Astrocyte (in vitro differentiated cells and primary cell): Measurements from ENCODE around the gene RASEF. TPM values are rescaled to one million over a fixed set of nuclear protein-coding genes. Genes with fewer than 3 reads are reported as not detected.

Experiments used
- DNase-seq: peaks from one replicate; pipeline ENCODE4 v3.0.0-alpha.2; 2010; ENCODE audit warnings: low read depth
- FAIRE-seq: peaks from 2 replicates; lab custom pipeline; 2011; peaks lifted over from hg19 to GRCh38; lab: Jason Lieb, UNC
- H2AFZ ChIP-seq: 2 replicates; pipeline ENCODE4 v1.6.0; 2012; ENCODE audit warnings: low read depth, low read length, inconsistent platforms
- H3K27ac ChIP-seq: 2 replicates; pipeline ENCODE4 v1.5.1; 2011; ENCODE audit warnings: low read depth, low read length, inconsistent platforms
- H3K27me3 ChIP-seq: 2 replicates; pipeline ENCODE4 v1.6.0; 2011; ENCODE audit warnings: low read length, inconsistent platforms; ENCODE audit not compliant: insufficient read depth
- H3K36me3 ChIP-seq: 2 replicates; pipeline ENCODE4 v1.5.1; 2011; ENCODE audit warnings: low read length, inconsistent platforms; ENCODE audit not compliant: insufficient read depth
- H3K4me1 ChIP-seq: 2 replicates; pipeline ENCODE4 v1.5.1; 2011; ENCODE audit warnings: low read length, inconsistent platforms; ENCODE audit not compliant: insufficient read depth
- H3K4me2 ChIP-seq: 2 replicates; pipeline ENCODE4 v1.6.0; 2012; ENCODE audit warnings: low read length, inconsistent platforms
- H3K4me3 ChIP-seq: 2 replicates; pipeline ENCODE4 v1.5.1; 2011; ENCODE audit warnings: low read depth, mild to moderate bottlenecking, low read length, inconsistent platforms; ENCODE audit not compliant: insufficient read depth
- H3K79me2 ChIP-seq: 2 replicates; pipeline ENCODE4 v1.6.0; 2012; ENCODE audit warnings: mild to moderate bottlenecking, low read length, inconsistent platforms; ENCODE audit not compliant: insufficient read depth
- H3K9ac ChIP-seq: 2 replicates; pipeline ENCODE4 v1.6.0; 2012; ENCODE audit warnings: mild to moderate bottlenecking, low read length, inconsistent platforms
- H3K9me3 ChIP-seq: 2 replicates; pipeline ENCODE4 v1.5.1; 2012; ENCODE audit warnings: low read depth, mild to moderate bottlenecking, low read length, inconsistent platforms; ENCODE audit not compliant: insufficient read depth
- H4K20me1 ChIP-seq: 2 replicates; pipeline ENCODE4 v1.6.0; 2012; ENCODE audit warnings: low read length, inconsistent platforms; ENCODE audit not compliant: insufficient read depth
- H3K27ac Mint-ChIP-seq: one replicate; pipeline ENCODE4 v1.8.0; 2021; ENCODE audit warnings: mild to moderate bottlenecking, mixed read lengths; ENCODE audit not compliant: unreplicated experiment
- H3K27me3 Mint-ChIP-seq: one replicate; pipeline ENCODE4 v1.8.0; 2021; ENCODE audit warnings: low read depth, mixed read lengths; ENCODE audit not compliant: unreplicated experiment
- H3K36me3 Mint-ChIP-seq: one replicate; pipeline ENCODE4 v1.8.0; 2021; ENCODE audit warnings: low read depth, mixed read lengths; ENCODE audit not compliant: unreplicated experiment
- H3K4me1 Mint-ChIP-seq: one replicate; pipeline ENCODE4 v1.8.0; 2021; ENCODE audit warnings: low read depth, mixed read lengths; ENCODE audit not compliant: unreplicated experiment
- H3K4me3 Mint-ChIP-seq: one replicate; pipeline ENCODE4 v1.8.0; 2021; ENCODE audit warnings: mild to moderate bottlenecking, moderate library complexity, mixed read lengths; ENCODE audit not compliant: unreplicated experiment
- H3K9me3 Mint-ChIP-seq: one replicate; pipeline ENCODE4 v1.8.0; 2021; ENCODE audit warnings: mild to moderate bottlenecking, mixed read lengths; ENCODE audit not compliant: unreplicated experiment
- CTCF ChIP-seq: IDR thresholded peaks from 2 replicates; pipeline ENCODE4 v1.5.1; 2011; ENCODE audit warnings: low read depth, mild to moderate bottlenecking, inconsistent platforms, low read length, moderate library complexity; ENCODE audit not compliant: insufficient read depth
- EZH2 ChIP-seq: IDR thresholded peaks from 2 replicates; pipeline ENCODE4 v1.6.1; 2012; ENCODE audit warnings: mild to moderate bottlenecking, low read length, inconsistent platforms; ENCODE audit not compliant: insufficient read depth
- total RNA-seq: library from RNA; stranded (reverse); gene quantifications from 2 replicates; pipeline ENCODE4 v1.2.1, GENCODE V29; 2021

Gene RASEF
- total RNA-seq, 1 donor from 2014 or later, result 0.91 TPM

- Histone ChIP-seq H3K4me3 (no peak overlapping the region), H3K36me3 (no peaks in the 10 kb centered on the region), H3K4me2 (no peak overlapping the region), H3K27me3 (no peaks in the 10 kb centered on the region), H3K4me1 (no peaks in the 10 kb centered on the region), H3K9ac (no peak overlapping the region), H3K79me2 (no peaks in the 10 kb centered on the region), H3K9me3 (no peaks in the 10 kb centered on the region), H4K20me1 (no peaks in the 10 kb centered on the region), H2AFZ (no peak overlapping the region), H3K27ac (no peak overlapping the region)
- Mint-ChIP-seq H3K4me1 (peaks cover 10% of the 10 kb centered on the region), H3K27ac (no peak overlapping the region), H3K27me3 (no peaks in the 10 kb centered on the region), H3K9me3 (no peaks in the 10 kb centered on the region), H3K36me3 (peaks cover 2% of the 10 kb centered on the region), H3K4me3 (no peak overlapping the region)
- TF ChIP-seq EZH2 (no peak), CTCF (no peak)
- FAIRE-seq (no peak), DNase-seq (no peak)
These were observed 42.1 kb downstream of the RASEF start for GRCh38 chr9:83020864-83021263.

- Histone ChIP-seq H2AFZ (no peak overlapping the region), H3K4me1 (no peaks in the 10 kb centered on the region), H4K20me1 (no peaks in the 10 kb centered on the region), H3K9ac (no peak overlapping the region), H3K27ac (no peak overlapping the region), H3K79me2 (no peaks in the 10 kb centered on the region), H3K4me3 (no peak overlapping the region), H3K27me3 (no peaks in the 10 kb centered on the region), H3K36me3 (no peaks in the 10 kb centered on the region), H3K4me2 (no peak overlapping the region), H3K9me3 (no peaks in the 10 kb centered on the region)
- Mint-ChIP-seq H3K4me1 (peaks cover 10% of the 10 kb centered on the region), H3K27me3 (no peaks in the 10 kb centered on the region), H3K27ac (no peak overlapping the region), H3K4me3 (no peak overlapping the region), H3K36me3 (peaks cover 2% of the 10 kb centered on the region), H3K9me3 (no peaks in the 10 kb centered on the region)
- DNase-seq, result no peak
- FAIRE-seq, result no peak
- TF ChIP-seq EZH2 (no peak), CTCF (no peak)
These were observed 42.6 kb downstream of the RASEF start for GRCh38 chr9:83020327-83020726.

- no peak overlapping the region for H3K4me3 ChIP-seq
- Mint-ChIP-seq H3K4me1 (peaks cover 12% of the 10 kb centered on the region), H3K36me3 (peaks cover 2% of the 10 kb centered on the region), H3K27me3 (no peaks in the 10 kb centered on the region), H3K27ac (no peak overlapping the region), H3K4me3 (no peak overlapping the region), H3K9me3 (no peaks in the 10 kb centered on the region)
- peak; percentile 23 for FAIRE-seq
- no peaks in the 10 kb centered on the region for H3K27me3 ChIP-seq
- no peaks in the 10 kb centered on the region for H3K36me3 ChIP-seq
- DNase-seq, result peak; percentile 69
- no peak overlapping the region for H3K4me2 ChIP-seq
- peaks cover 9% of the 10 kb centered on the region for H3K4me1 ChIP-seq
- no peaks in the 10 kb centered on the region for H3K9me3 ChIP-seq
- H3K79me2 ChIP-seq, result no peaks in the 10 kb centered on the region
- H4K20me1 ChIP-seq, result no peaks in the 10 kb centered on the region
- H3K9ac ChIP-seq, result no peak overlapping the region
- TF ChIP-seq CTCF (no peak), EZH2 (no peak)
- H3K27ac ChIP-seq, result no peak overlapping the region
- no peak overlapping the region for H2AFZ ChIP-seq
These were observed 43.7 kb downstream of the RASEF start for GRCh38 chr9:83019246-83019645.
